Keratinocyte (primary cell): ENCODE data around the gene CASK. TPM values are rescaled to one million over a fixed set of nuclear protein-coding genes. Genes with fewer than 3 reads are reported as not detected.

ENCODE experiments used
- DNase-seq: peaks from one replicate; pipeline ENCODE4 v3.0.0-alpha.2; 2011; ENCODE audit warnings: low read depth, missing footprints, low spot score
- FAIRE-seq: peaks from 2 replicates; lab custom pipeline; 2011; peaks lifted over from hg19 to GRCh38; lab: Jason Lieb, UNC
- H2AFZ ChIP-seq: 2 replicates; pipeline ENCODE4 v1.6.0; 2012; ENCODE audit warnings: low read length, control low read depth, inconsistent platforms; ENCODE audit not compliant: control insufficient read depth
- H3K27ac ChIP-seq: 2 replicates; pipeline ENCODE4 v1.5.1; 2011; ENCODE audit warnings: low read length; ENCODE audit not compliant: control insufficient read depth, insufficient read depth
- H3K27me3 ChIP-seq: 3 replicates; pipeline ENCODE4 v1.6.0; 2011; ENCODE audit warnings: low read length; ENCODE audit not compliant: control insufficient read depth, insufficient read depth; ENCODE audit errors: extremely low read depth
- H3K36me3 ChIP-seq, 2 experiments: 2 replicates in 1 of 2; 3 replicates in 1 of 2; pipeline ENCODE4 v1.5.1; 2011; ENCODE audit warnings: low read length in 2 of 2, mild to moderate bottlenecking in 1 of 2; ENCODE audit not compliant: control insufficient read depth in 2 of 2, insufficient read depth in 2 of 2; ENCODE audit errors: extremely low read depth in 1 of 2
- H3K4me1 ChIP-seq: 3 replicates; pipeline ENCODE4 v1.5.1; 2011; ENCODE audit warnings: low read length; ENCODE audit not compliant: control insufficient read depth, insufficient read depth; ENCODE audit errors: extremely low read depth
- H3K4me2 ChIP-seq: 3 replicates; pipeline ENCODE4 v1.6.0; 2011; ENCODE audit warnings: low read depth, low read length; ENCODE audit not compliant: control insufficient read depth, insufficient read depth; ENCODE audit errors: extremely low read depth
- H3K4me3 ChIP-seq, 3 experiments: fragments of 200-600 bp in 1 of 3; sonication (generic) in 1 of 3; 2 replicates in 2 of 3; 3 replicates in 1 of 3; pipeline ENCODE4 v1.5.1; 2011 to 2016; ENCODE audit warnings: low read length in 3 of 3, mild to moderate bottlenecking in 3 of 3, control low read depth in 2 of 3, inconsistent platforms in 1 of 3, low read depth in 1 of 3, mixed read lengths in 1 of 3, mixed run types in 1 of 3, moderate library complexity in 1 of 3; ENCODE audit not compliant: control insufficient read depth in 2 of 3, insufficient read depth in 2 of 3; ENCODE audit errors: extremely low read depth in 1 of 3
- H3K79me2 ChIP-seq: 2 replicates; pipeline ENCODE4 v1.6.0; 2012; ENCODE audit warnings: low read length; ENCODE audit not compliant: control insufficient read depth, insufficient read depth
- H3K9ac ChIP-seq: 3 replicates; pipeline ENCODE4 v1.6.0; 2011; ENCODE audit warnings: low read length; ENCODE audit not compliant: control insufficient read depth, insufficient read depth; ENCODE audit errors: extremely low read depth
- H3K9me1 ChIP-seq: 3 replicates; pipeline ENCODE4 v1.6.0; 2011; ENCODE audit warnings: low read length; ENCODE audit not compliant: control insufficient read depth, insufficient read depth; ENCODE audit errors: extremely low read depth
- H3K9me3 ChIP-seq: 2 replicates; pipeline ENCODE4 v1.5.1; 2012; ENCODE audit warnings: low read depth, low read length; ENCODE audit not compliant: control insufficient read depth
- H4K20me1 ChIP-seq: 3 replicates; pipeline ENCODE4 v1.6.0; 2011; ENCODE audit warnings: low read length; ENCODE audit not compliant: control insufficient read depth, insufficient read depth; ENCODE audit errors: extremely low read depth
- EZH2 ChIP-seq: IDR thresholded peaks from one replicate; pipeline ENCODE4 v1.6.1; 2012; ENCODE audit warnings: inconsistent platforms, mild to moderate bottlenecking, low read length, moderate library complexity
- dilution Hi-C: fragments of 300-500 bp; cut with MboI; formaldehyde crosslinking; loops from one replicate; pipeline ENCODE4 v1.7.0; 2020; ENCODE audit warnings: low sequenced_read_pairs; ENCODE audit not compliant: extremely low pct_ligation_motif_present
- polyA plus RNA-seq, 5 experiments: library from polyadenylated mRNA; depleted of rRNA in 3 of 5; stranded (reverse) in 3 of 5; stranded (forward) in 1 of 5; unstranded in 1 of 5; fragments of >200 nt; gene quantifications; 1 replicate in 1 of 5; 2 replicates in 3 of 5; 3 replicates in 1 of 5; pipeline versions ENCODE4 v1.2.1 to v1.2.3, GENCODE V29; 2011 to 2012; ENCODE audit warnings: missing spikeins in 2 of 5, low read depth in 1 of 5, low replicate concordance in 1 of 5
- TF ChIP-seq, protein P1 (sequence below), 3 experiments: IDR thresholded peaks in 1 of 3; conservative IDR thresholded peaks in 1 of 3; optimal IDR thresholded peaks in 1 of 3; 2 replicates in 2 of 3; 3 replicates in 1 of 3; pipeline versions ENCODE3 to v1.5.1; 2011; ENCODE audit warnings: low read length in 3 of 3, mild to moderate bottlenecking in 3 of 3, moderate library complexity in 2 of 3, control low read depth in 1 of 3, inconsistent platforms in 1 of 3; ENCODE audit not compliant: insufficient read depth in 2 of 3; ENCODE audit errors: extremely low read depth in 1 of 3

The CASK gene
- polyA plus RNA-seq, 1 donor (not counting 4 experiments of a cell fraction or from before 2014, with no cell fraction given): 33.7 TPM

DNA sequence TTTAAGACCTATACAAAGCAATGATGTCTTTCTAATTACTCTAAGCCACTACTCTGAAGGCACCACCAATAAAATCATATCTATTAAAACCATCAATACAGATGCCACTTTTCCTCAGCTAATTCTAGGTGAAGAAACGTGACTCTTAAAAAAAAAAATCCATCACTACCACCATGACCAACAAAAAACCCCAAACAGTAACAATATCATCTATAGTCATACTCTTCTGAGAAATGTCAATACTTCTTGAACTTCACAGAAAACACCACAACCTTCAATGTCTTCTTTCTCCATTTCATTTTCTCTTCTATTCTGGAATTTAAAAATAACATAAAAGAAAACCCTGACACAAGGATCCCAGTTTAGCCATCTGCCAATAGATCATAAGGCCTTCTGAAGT lies 35.7 kb downstream of the CASK start:
- no peaks in the 10 kb centered on the region for H3K9me1 ChIP-seq
- no peaks in the 10 kb centered on the region for H3K36me3 ChIP-seq
- no peaks in the 10 kb centered on the region for H3K4me1 ChIP-seq
- no peak for TF ChIP-seq EZH2
- TF ChIP-seq, protein P1, sequence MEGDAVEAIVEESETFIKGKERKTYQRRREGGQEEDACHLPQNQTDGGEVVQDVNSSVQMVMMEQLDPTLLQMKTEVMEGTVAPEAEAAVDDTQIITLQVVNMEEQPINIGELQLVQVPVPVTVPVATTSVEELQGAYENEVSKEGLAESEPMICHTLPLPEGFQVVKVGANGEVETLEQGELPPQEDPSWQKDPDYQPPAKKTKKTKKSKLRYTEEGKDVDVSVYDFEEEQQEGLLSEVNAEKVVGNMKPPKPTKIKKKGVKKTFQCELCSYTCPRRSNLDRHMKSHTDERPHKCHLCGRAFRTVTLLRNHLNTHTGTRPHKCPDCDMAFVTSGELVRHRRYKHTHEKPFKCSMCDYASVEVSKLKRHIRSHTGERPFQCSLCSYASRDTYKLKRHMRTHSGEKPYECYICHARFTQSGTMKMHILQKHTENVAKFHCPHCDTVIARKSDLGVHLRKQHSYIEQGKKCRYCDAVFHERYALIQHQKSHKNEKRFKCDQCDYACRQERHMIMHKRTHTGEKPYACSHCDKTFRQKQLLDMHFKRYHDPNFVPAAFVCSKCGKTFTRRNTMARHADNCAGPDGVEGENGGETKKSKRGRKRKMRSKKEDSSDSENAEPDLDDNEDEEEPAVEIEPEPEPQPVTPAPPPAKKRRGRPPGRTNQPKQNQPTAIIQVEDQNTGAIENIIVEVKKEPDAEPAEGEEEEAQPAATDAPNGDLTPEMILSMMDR (optimal IDR thresholded peaks at IDR 0.05 in 1 of 3, IDR thresholded peaks at IDR 0.05 in 1 of 3, conservative IDR thresholded peaks at IDR 0.05 in 1 of 3; ENCODE audit: extremely low read depth in 1 of 3, insufficient read depth in 2 of 3, low read length in 3 of 3): no peak
- H3K79me2 ChIP-seq: peaks cover 2% of the 10 kb centered on the region
- H4K20me1 ChIP-seq: no peaks in the 10 kb centered on the region
- no peak overlapping the region for H3K9ac ChIP-seq
- dilution Hi-C loops: no loop called here
- no peak overlapping the region for H2AFZ ChIP-seq
- H3K4me2 ChIP-seq: no peak overlapping the region
- FAIRE-seq: no peak
- no peaks in the 10 kb centered on the region for H3K27me3 ChIP-seq
- no peak overlapping the region for H3K4me3 ChIP-seq
- no peak overlapping the region for H3K27ac ChIP-seq
- no peaks in the 10 kb centered on the region for H3K9me3 ChIP-seq
- no peak for DNase-seq

DNA sequence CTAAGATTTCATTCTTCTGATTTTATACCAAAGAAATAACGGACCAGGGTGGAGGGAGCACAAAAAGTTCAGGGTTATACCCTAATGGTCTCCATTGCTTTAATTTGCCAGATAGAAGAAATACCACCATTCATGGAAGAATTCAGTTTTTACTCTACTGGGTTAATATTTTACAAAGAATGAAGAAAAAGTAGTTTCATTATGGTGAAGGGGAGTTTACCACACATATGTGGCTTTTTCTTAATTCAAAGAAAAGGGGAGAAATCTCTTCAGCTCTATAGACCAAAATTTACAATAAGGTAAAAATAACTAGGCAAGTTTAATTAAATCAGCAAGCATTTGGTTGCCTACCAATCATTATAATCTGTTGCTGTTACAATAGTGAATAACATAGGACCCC lies 37.6 kb downstream of the CASK start:
- Histone ChIP-seq H3K9me3 (no peaks in the 10 kb centered on the region), H3K27me3 (no peaks in the 10 kb centered on the region), H4K20me1 (no peaks in the 10 kb centered on the region), H3K9me1 (no peaks in the 10 kb centered on the region), H3K79me2 (peaks cover 2% of the 10 kb centered on the region), H3K4me3 (no peak overlapping the region), H3K4me2 (no peak overlapping the region), H3K36me3 (no peaks in the 10 kb centered on the region), H2AFZ (no peak overlapping the region), H3K9ac (no peak overlapping the region), H3K4me1 (no peaks in the 10 kb centered on the region), H3K27ac (no peak overlapping the region)
- dilution Hi-C loops: no loop called here
- FAIRE-seq (no peak), DNase-seq (no peak)
- TF ChIP-seq, protein P1 (optimal IDR thresholded peaks at IDR 0.05 in 1 of 3, IDR thresholded peaks at IDR 0.05 in 1 of 3, conservative IDR thresholded peaks at IDR 0.05 in 1 of 3; ENCODE audit: extremely low read depth in 1 of 3, insufficient read depth in 2 of 3, low read length in 3 of 3): no peak
- TF ChIP-seq EZH2: no peak
